GM12891 (cell line): ENCODE results near the gene CD4.

Experiments used
- PAX5 ChIP-seq: IDR thresholded peaks from 2 replicates; pipeline ENCODE4 v1.6.1; 2011; ENCODE audit warnings: low read length, moderate library complexity, mild to moderate bottlenecking; ENCODE audit not compliant: insufficient read depth, severe bottlenecking
- POLR2A ChIP-seq: IDR thresholded peaks from 2 replicates; pipeline ENCODE4 v1.6.1; 2011; ENCODE audit warnings: low read depth, low read length, control low read depth
- POLR2AphosphoS5 ChIP-seq: IDR thresholded peaks from 2 replicates; pipeline ENCODE4 v1.6.1; 2011; ENCODE audit warnings: low read depth, low read length, control low read depth
- POU2F2 ChIP-seq: IDR thresholded peaks from 2 replicates; pipeline ENCODE4 v1.6.1; 2011; ENCODE audit warnings: low read depth, mild to moderate bottlenecking, control low read depth, low read length, moderate library complexity
- SPI1 ChIP-seq: IDR thresholded peaks from 2 replicates; pipeline ENCODE4 v1.6.1; 2011; ENCODE audit warnings: low read depth, low read length, control low read depth
- TAF1 ChIP-seq: IDR thresholded peaks from 2 replicates; pipeline ENCODE4 v1.6.1; 2011; ENCODE audit warnings: low read depth, low read length, control low read depth

DNA sequence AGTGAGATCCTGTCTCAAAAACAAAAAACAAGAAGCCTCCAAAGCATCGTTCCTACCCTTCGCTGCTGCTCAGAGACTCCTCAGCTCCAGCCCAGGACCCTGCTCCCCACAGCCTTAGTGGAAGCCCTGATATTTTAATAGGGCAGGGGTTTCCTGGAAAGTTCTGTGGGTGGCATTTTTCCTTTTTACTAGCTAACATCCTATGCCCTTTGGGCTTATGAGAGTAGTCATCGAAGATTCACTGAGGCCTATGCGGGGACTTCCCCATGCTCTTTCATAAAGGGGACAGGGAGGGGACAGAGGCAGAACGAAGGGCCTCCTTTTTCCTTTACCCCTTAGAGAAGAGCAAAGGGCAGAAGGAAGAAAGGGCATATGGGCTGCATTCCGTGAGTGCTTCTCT, 8.8 kb upstream of the CD4 start:
- TF ChIP-seq TAF1, result no peak
- no peak for TF ChIP-seq POLR2AphosphoS5
- no peak for TF ChIP-seq SPI1
- no peak for TF ChIP-seq POLR2A
- no peak for TF ChIP-seq PAX5
- TF ChIP-seq POU2F2, result no peak
